Stimulated activated CD8-positive, alpha-beta memory T cell treated with anti-CD3 and anti-CD28 coated beads, Interleukin-2, amount 100 ng/mL, for 48 hours (primary cell): Measurements from ENCODE around the gene SAMD3.
"Not testable (repeated sequence)": the region's sequence is repeated elsewhere in the genome, so short reads cannot be mapped to it uniquely, and the experiment has no call there.

Experiments used
- DNase-seq, 2 donors: peaks; one replicate each; pipeline ENCODE4 v3.0.0-alpha.2; 2020; ENCODE audit warnings: low read depth in 2 of 2

The SAMD3 gene

GRCh38 chr6:130222775-130223174 lies at the start of gene SAMD3:
Gene SAMD3, minus strand, starts transcription at chr6:130222951. Its CDS starts 7,678 bp downstream, at chr6:130215273.
- no peak for DNase-seq

- no peak for DNase-seq
Measured at GRCh38 chr6:130269969-130270635, 47.4 kb upstream of the SAMD3 start.

- not testable (repeated sequence) for DNase-seq
Measured at GRCh38 chr6:130265553-130265952, 42.8 kb upstream of the SAMD3 start.

GRCh38 chr6:130262008-130262407 lies 39.3 kb upstream of the SAMD3 start:
- DNase-seq = no peak

GRCh38 chr6:130261558-130261957 lies 38.8 kb upstream of the SAMD3 start:
- not testable (repeated sequence) for DNase-seq

- DNase-seq = not testable (repeated sequence)
Measured at GRCh38 chr6:130260614-130261241, 38.0 kb upstream of the SAMD3 start.

- not testable (repeated sequence) for DNase-seq
Measured at GRCh38 chr6:130260050-130260462, 37.3 kb upstream of the SAMD3 start.

GRCh38 chr6:130259557-130259956 lies 36.8 kb upstream of the SAMD3 start:
- DNase-seq = no peak

- DNase-seq = no peak
Measured at GRCh38 chr6:130259140-130259539, 36.4 kb upstream of the SAMD3 start.

GRCh38 chr6:130252527-130253237 lies 29.9 kb upstream of the SAMD3 start:
- DNase-seq = no peak

- no peak for DNase-seq
Measured at GRCh38 chr6:130245267-130245666, 22.5 kb upstream of the SAMD3 start.

GRCh38 chr6:130244728-130245127 lies 22.0 kb upstream of the SAMD3 start:
- no peak for DNase-seq

GRCh38 chr6:130240232-130240631 lies 17.5 kb upstream of the SAMD3 start:
- DNase-seq = no peak

GRCh38 chr6:130239755-130240154 lies 17.0 kb upstream of the SAMD3 start:
- no peak for DNase-seq

GRCh38 chr6:130233330-130233729 lies 10.6 kb upstream of the SAMD3 start:
- no peak for DNase-seq

GRCh38 chr6:130230531-130230930 lies 7.8 kb upstream of the SAMD3 start:
- DNase-seq = not testable (repeated sequence)

- DNase-seq = no peak
Measured at GRCh38 chr6:130229645-130230044, 6.9 kb upstream of the SAMD3 start.

GRCh38 chr6:130223508-130223907 lies 757 bp upstream of the SAMD3 start:
- peak; percentile 22 to 46 for DNase-seq

- no peak for DNase-seq
Measured at GRCh38 chr6:130218134-130218533, 4.6 kb downstream of the SAMD3 start.

GRCh38 chr6:130216620-130217019 lies 6.1 kb downstream of the SAMD3 start:
- no peak for DNase-seq

GRCh38 chr6:130215526-130215925 lies 7.2 kb downstream of the SAMD3 start:
- no peak for DNase-seq

GRCh38 chr6:130212215-130212874 lies 10.4 kb downstream of the SAMD3 start:
- no peak for DNase-seq
